ENCODE results near the gene ORAI3.
"Not testable (repeated sequence)": the region's sequence is repeated elsewhere in the genome, so short reads cannot be mapped to it uniquely, and the experiment has no call there.

The ORAI3 gene

GRCh38 chr16:30924076-30924912 is 24.6 kb upstream of the ORAI3 start:
- DNase-seq (ENCODE audit: low read depth in 2 of 2), result no peak

- DNase-seq (ENCODE audit: low read depth in 2 of 2), result no peak
Measured at GRCh38 chr16:30924913-30925631, 23.8 kb upstream of the ORAI3 start.

- DNase-seq (ENCODE audit: low read depth in 2 of 2), result no peak
Measured at GRCh38 chr16:30925632-30925987, 23.3 kb upstream of the ORAI3 start.

- no peak for DNase-seq (ENCODE audit: low read depth in 2 of 2)
Measured at GRCh38 chr16:30925995-30926811, 22.7 kb upstream of the ORAI3 start.

- DNase-seq (ENCODE audit: low read depth in 2 of 2), result no peak
Measured at GRCh38 chr16:30926937-30927788, 21.7 kb upstream of the ORAI3 start.

- no peak for DNase-seq (ENCODE audit: low read depth in 2 of 2)
Measured at GRCh38 chr16:30927789-30928378, 21.0 kb upstream of the ORAI3 start.

- DNase-seq (ENCODE audit: low read depth in 2 of 2), result no peak
Measured at GRCh38 chr16:30928390-30928789, 20.5 kb upstream of the ORAI3 start.

- DNase-seq (ENCODE audit: low read depth in 2 of 2), result no peak
Measured at GRCh38 chr16:30929167-30929566, 19.7 kb upstream of the ORAI3 start.

GRCh38 chr16:30930160-30930571 is 18.7 kb upstream of the ORAI3 start:
- no peak for DNase-seq (ENCODE audit: low read depth in 2 of 2)

- no peak for DNase-seq (ENCODE audit: low read depth in 2 of 2)
Measured at GRCh38 chr16:30931068-30931650, 17.7 kb upstream of the ORAI3 start.

GRCh38 chr16:30934827-30935557 is 13.9 kb upstream of the ORAI3 start:
- DNase-seq (ENCODE audit: low read depth in 2 of 2), result no peak

GRCh38 chr16:30937692-30938091 is 11.2 kb upstream of the ORAI3 start:
- DNase-seq (ENCODE audit: low read depth in 2 of 2), result no peak

- not testable (repeated sequence) for DNase-seq (ENCODE audit: low read depth in 2 of 2)
Measured at GRCh38 chr16:30939571-30939970, 9.3 kb upstream of the ORAI3 start.

- DNase-seq (ENCODE audit: low read depth in 2 of 2), result no peak
Measured at GRCh38 chr16:30941600-30942425, 7.1 kb upstream of the ORAI3 start.

GRCh38 chr16:30942426-30942806 is 6.5 kb upstream of the ORAI3 start:
- DNase-seq (ENCODE audit: low read depth in 2 of 2), result no peak

- DNase-seq (ENCODE audit: low read depth in 2 of 2), result no peak
Measured at GRCh38 chr16:30944352-30944751, 4.5 kb upstream of the ORAI3 start.

- DNase-seq (ENCODE audit: low read depth in 2 of 2), result no peak
Measured at GRCh38 chr16:30946671-30947540, 2.0 kb upstream of the ORAI3 start.

- no peak for DNase-seq (ENCODE audit: low read depth in 2 of 2)
Measured at GRCh38 chr16:30947541-30947858, 1.4 kb upstream of the ORAI3 start.

Data from stimulated activated CD8-positive, alpha-beta memory T cell treated with anti-CD3 and anti-CD28 coated beads, Interleukin-15, amount 100 ng/mL, for 4 hours (primary cell).